GM21786 (cell line): Measurements from ENCODE around the gene TTC7B.

Experiments
- ATAC-seq: cut with Tn5 transposase; IDR thresholded peaks from one replicate; pipeline ENCODE4 v1.9.1; 2021; ENCODE audit not compliant: unreplicated experiment

TTC7B gene

DNA sequence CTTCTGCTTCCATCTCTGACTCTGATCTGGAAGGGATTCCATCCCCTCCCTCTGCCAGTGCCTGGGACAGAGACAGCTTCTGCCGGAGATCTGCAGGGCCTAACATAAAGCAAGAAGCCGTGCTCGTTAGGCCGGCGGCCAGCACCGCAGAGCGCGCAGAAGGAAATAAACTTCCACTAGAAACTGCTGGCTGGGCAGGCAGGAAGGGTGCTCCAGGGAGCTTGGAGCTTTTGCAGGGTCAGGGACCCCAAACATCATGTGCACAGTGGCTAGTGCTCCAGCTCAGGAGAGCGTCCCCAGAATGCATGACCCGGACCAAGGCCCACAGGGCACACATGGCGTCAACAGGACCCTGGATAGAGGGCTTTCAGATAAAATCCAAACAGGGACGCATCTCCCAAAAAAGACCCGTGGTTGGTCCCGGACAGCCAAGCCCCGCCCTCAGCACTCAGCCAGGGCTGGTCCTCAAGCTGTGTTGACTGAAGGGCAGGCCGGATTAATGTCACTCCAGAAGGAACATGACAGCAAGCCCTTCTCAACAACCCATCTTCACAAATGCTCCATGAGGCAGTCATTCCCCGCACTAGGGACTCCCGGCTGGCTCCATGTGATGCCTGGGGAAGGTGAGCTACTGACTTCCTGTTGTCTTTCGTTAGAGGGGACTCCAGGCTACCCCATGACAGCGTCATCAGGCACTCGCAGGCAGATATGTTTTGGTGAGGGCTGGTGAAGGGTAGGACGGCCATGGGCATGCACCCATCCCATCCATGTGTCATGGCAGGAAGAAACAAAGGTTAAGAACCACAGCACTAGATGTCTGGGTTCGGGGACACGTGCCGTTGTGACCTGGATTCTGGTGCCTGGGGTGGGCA lies 297.9 kb downstream of the TTC7B start:
- no peak for ATAC-seq

DNA sequence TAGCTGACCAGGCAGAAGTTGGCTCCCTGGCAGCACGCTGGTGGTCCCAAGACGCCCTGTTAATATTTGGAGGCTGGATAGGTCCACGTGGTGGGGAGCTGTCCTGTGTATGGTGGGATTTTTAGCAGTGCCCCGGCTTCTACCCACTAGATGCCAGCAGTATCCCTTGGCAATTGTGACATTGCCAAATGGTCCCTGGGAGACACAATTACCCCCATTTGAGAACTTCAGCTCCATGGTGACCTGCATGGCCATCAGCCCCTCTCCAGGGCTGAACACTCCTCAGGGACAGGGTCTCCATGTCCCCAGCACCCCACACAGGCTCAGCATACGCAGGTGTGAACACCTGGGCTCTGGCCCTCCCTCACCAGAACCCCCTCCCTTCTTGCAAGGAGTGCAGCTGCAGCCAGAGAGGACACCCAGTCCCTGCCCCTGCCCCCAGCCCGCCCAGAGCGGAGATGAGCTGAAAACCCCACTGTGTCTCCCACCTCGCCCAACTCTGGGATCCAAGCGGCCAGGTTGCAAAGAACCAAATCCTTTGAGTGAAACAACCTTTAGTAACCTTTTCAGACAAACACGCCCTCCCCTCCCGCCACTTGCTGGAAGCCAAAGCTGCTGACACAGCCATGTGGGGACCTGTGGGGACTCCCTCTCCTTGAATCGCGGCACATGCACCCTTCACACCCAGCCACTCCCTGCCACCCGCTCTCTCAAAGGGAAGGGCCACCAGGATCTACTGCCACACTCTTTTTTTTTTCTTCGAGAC lies 299.0 kb downstream of the TTC7B start:
- no peak for ATAC-seq

DNA sequence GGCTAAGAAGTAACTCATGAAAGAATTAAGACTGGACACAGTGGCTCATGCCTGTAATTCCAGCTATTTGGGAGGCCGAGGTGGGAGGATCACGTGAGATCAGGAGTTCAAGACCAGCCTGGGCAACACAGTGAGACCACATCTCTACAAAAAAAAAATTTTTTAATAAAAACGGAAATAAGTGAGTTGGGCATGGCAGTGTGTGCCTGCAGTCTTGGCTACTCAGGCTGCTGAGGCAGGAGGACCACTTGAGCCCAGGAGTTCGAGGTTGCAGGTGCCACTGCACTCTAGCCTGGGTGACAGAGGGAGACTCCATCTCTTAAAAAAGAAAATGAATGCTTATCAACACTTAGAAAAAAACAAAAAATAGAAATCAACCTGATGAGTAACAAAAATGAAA lies 301.7 kb downstream of the TTC7B start:
- no peak for ATAC-seq

DNA sequence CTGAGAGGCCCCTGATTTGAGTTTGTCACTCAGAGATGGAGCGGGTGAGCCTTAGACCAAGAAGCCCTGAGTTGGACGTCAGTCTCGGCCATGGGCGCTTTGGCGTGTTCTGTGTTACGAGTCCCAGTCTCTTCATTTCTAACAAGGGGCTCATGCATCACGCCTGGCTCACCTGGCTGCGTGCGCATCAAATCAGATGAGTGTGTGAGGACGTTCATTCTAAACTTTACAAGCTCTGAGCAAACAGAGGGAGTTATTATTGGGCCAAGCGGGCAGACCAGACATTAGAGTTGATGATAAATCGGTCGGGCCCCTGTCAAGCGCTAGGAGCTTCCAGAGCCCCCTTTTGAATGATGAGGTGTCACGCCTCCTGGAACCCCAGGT lies 302.2 kb downstream of the TTC7B start:
- ATAC-seq = no peak

DNA sequence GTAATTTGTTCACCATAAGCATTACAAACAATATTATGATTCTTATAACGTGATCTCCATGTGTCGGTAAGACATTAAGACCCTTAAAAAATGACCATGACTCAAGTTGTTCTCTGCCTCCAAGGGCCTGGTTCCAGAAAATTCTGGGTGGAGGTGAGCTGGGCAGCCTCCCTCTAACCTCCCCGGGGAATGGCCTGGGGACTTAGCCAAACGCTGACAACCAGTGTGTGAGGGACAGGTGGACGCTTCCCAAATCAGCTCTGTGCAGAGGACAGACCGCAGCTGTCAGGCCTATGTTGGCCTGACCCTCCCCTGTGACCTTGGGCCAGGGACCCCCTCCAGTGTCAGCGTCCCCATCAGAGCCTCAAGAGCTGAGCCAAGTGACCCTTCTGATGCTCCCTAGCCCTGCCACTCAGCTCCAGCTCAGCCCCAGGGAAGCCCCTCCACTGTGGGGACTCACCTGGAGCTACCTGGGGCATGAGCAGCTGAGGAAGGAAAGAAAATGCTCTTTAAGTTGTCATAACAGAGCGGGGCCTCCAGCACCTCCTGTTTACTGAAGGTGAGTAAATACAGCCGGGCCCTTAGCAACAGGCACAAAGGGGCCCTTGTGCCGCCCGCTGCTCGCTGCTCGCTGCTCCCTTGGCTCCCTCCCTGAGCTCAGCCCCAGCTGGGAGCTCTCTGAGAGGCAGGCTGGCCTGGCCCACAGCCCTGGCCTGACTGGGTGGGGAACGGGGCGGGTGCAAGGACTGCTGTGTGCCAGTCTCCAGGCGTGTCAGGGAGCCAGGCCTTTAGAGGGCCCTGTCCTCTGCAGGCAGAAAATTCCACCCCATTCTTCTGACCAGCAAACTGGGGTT lies 302.8 kb downstream of the TTC7B start:
- no peak for ATAC-seq

DNA sequence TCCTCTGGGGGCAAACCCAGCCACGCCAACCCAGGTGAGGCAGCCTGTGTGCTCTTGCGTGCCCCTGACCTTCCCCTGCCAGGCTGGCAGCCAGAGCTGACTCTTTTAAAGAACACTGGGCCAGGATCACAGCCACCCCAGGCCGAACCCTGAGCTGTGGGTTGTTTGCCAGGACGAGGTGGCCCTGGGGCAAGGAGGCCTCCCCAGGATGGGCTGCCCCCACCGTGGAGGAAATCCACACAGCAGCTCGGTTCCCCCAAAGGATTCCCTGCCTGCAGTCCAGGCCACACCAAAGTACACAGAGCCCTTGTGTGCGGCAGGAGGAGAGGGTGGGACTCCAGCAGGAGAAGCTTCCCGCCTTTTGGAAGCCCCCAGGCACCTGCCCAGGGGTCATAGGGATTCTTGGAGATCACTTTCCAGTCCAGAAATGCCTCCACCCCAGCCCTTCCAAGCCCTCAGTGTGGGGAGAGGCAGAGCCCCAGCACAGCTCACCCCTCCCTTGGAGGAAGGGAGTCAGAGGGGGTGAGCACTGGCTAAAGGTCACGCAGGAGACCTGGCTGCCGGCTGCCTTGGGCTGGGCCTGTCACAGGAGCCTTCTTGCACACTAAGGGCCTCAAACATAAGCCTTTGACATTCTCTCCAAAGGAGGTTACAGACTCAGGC lies 303.8 kb downstream of the TTC7B start:
- ATAC-seq = no peak

DNA sequence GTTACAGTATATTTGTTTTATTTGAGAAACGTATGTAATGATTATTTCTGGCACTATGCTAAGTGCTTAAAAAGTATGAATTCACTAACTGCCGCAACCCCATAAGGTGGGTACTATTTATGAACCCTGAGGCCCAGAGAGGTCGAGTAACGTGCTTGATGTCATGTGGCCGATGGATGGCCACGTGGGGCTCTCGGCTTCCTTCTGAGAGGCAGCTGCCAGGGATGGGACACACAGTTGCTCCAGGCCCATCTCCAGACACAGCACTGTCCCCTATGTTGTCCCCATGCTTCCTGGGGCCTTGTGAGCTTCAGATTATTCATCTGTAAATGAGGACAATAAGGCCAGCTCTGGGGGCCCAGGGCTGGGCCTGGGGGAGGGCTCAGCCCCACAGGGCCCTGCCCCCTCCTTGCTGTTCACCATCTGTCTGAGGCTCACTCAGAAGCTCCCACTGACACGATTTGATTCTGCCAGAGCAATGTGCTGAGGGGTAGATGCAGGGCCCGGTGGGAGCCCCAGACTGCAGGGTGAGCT lies 304.4 kb downstream of the TTC7B start:
- ATAC-seq = no peak

DNA sequence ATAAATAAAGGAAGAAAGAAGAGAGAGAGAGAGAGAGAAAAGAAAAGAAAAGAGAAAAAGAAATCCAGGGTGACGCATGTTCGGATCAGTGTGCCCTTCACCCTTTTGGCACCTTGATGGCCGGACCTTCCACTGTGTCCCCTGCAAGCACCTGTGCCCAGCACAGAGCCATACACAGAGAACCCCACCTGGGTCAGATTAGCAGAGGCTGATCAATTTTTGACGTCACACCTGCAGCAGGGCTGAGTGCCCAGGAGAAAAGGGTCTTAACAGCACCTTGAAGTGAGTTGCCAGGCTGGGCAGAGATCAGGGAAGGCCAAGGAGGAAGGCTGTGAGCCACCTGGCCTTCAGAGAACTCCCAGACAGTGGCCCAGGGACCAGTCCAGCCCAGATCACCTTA lies 305.0 kb downstream of the TTC7B start:
- no peak for ATAC-seq

DNA sequence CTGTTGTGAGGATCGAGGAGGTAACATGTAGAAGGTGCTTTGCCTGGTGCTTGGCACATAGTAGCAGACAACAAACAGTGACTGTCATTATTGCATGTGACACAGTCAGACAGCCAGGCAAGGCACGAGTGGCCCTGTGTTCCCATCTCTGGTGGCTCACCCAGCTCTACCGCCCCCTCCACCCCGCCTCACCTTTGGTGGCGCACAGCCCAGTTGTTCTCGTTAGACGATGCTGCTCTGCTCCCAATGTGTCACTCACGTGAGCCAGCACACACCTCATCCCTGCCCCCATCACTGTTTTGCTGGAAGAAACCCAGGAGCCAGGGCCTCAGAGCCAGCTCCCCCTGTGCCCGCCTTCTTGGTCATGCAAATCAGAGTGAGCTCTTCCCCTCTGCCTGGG lies 306.1 kb downstream of the TTC7B start:
- no peak for ATAC-seq

DNA sequence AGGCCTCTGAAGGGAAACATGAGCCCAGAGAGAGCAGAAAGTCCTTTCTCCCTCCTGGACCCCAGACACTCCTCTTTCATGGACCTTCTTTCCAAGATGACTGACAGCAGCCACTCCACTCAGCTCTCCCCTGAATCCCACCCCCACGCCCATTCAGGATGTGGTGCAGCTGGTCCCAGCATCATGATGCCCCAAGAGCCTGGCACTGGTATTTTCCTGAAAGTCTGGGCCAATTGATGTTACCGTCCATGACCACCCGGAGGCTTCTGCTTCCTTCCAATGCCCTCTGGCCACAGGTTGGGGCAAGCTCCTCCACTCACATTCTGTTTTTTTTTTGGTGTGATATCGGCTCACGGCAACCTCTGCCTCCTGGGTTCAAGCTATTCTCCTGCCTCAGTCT lies 306.8 kb downstream of the TTC7B start:
- no peak for ATAC-seq

DNA sequence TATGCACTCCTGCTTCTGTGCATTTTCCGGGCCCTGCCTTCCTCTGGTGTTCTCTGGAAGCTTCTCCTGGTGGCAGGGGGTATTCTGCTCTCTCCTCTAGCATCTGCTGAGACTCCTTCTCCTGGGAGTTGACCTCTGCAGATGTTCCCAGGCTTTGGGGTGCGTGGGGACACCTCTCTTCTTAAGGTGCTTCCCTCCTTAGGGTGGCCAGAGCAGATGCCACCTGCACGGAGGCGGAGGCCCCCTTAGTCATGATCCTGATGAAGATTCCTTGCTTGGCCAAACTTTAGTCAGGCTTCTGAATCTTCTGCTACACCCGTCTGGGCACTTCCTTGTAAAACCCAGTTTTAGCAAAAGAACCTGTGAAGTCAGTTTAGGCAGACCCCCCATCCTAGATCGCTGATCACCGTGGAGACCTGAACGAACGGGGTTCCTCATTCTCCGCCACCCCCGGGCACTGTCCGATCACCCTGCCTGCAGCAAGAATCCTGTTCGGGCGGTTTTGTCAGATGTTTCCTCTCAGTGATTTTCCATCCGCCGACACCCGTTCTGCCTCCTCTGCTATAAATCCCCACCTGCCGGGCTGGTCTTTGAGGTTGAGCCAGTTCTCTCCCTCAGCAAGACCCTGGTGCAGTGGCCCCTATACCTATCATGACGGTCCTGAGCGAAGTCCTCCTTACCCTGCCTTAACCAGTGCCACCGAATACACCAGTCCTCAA lies 307.5 kb downstream of the TTC7B start:
- ATAC-seq = no peak

DNA sequence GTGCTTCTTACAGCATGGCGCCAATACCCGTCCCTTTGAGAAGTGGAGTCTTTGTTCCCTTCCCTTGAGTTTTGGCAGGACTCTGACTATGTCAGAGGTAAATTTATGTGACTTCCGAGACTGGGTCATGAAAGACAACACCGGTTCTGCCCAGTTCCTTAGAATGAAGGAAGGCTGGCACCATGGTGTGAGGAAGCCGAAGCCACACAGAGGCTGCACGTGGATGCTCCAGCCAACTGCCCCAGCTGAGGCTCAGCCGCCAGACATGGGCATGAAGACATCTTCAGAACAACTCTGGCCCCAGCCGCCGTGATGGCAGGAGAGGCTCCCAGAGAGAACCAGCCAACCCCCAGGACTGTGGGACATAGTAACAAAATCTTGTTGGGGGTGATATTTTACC lies 308.2 kb downstream of the TTC7B start:
- ATAC-seq = no peak

DNA sequence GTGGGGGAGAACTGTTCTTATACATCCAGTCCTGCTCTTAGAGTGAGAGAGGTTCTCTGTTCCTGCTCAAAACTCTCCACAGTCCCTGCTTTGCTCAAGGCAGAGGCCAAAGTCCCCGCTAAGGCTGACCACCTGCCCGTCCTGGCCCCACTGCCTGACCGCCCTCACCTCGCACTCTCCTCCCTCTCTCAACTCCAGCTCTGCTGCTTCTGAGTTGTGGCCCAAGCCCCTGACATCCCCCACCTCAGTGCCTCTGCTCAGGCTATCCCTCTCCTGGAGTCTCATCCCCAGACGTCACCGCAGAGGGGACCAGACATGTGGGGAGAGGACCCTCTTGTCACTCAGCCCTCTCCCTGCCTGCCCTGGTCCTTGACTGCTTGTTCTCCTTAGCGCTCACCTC lies 308.8 kb downstream of the TTC7B start:
- no peak for ATAC-seq

DNA sequence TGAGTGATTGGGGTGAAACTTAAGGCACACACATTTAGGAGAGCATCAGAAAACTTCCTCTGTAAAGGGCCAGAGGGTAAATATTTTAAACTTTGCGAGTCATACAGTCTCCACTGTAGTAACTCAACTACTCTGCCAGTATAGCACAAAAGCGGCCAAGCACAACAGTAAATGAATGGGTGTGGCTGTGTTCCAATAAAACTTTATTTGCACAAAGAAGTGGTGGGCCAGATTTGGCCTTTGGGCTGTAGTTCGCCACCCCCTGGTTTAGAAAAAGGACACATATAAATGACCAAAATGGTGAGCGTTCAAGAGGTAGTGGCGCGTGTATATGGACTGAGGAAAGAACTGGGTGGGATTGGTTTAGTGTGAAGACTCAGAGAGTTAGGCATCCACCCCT lies 309.5 kb downstream of the TTC7B start:
- ATAC-seq = no peak

DNA sequence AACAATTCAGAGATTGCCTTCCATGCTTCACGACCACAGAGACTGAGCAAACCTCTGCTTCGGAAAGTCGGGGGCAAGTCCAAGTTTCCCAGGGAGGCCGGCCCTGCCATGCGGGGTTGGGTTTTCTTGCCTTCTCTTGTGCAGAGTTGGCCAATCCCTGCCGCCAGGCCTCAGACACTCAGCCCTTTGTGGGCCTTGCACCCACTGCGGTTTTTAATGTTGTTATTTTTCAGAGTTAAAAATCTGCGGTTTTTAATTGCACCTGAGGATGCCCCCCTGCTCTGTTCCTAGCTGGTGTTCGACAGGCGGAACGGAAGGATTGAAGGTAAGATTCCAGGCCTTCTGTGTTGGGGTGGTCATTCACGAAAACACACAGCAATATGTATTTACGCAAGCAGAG lies 310.7 kb downstream of the TTC7B start:
- no peak for ATAC-seq

DNA sequence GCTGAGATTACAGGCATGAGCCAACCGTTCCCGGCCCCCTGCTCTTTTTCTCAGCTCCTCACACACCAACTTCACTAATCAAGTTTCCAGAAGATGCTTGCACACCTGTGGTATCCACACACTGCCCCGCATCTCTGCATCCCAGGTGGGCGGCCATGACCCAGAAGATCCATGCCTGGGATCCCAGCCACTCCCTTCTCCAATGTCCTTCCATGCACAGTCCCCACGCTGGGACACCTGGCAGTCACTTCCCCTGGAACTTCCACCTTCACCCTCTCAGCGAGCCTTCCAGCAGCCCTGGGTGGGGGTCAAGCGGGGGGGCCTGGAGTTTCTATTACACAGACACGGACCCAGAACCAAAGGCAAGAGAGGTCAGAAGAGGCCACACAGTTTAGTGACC lies 311.6 kb downstream of the TTC7B start:
- no peak for ATAC-seq

DNA sequence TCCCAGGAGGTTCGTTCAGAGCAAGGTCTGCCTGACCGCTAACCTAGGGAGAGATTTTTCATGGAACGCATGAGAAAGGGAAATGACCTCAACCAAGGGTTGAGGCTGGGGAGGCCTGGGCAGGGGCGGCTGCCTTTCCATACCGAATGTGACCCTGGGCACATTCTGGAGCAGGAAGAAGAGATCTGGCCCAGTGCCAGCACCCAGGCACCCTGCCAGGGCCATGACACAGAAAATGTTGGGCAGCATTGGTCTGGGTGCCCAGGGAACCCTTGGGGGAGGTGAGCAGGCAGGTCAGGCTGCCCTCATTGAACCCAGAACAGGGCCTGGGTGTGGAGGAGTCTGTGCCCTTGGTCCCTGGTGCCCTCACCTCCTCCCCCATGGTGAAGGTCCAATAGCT lies 312.6 kb downstream of the TTC7B start:
- no peak for ATAC-seq

DNA sequence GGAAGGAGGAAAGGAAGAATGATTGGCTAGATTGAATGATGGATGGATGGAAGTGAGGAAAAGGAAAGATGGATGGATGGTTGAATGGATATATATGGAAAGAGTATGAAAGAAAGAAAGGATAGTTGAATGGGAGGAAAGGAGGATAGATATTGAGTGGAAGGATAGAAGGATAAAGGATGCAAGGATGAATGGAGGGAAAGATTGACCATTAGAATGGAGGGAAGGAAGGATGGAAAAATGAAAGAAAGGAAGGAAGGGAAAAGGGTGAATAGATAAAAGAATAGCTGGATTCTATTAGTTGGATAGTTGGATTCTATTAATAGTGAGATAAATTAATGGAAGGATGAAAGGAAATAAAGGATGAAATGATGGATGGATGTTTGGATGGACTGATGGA lies 313.5 kb downstream of the TTC7B start:
- ATAC-seq = no peak

DNA sequence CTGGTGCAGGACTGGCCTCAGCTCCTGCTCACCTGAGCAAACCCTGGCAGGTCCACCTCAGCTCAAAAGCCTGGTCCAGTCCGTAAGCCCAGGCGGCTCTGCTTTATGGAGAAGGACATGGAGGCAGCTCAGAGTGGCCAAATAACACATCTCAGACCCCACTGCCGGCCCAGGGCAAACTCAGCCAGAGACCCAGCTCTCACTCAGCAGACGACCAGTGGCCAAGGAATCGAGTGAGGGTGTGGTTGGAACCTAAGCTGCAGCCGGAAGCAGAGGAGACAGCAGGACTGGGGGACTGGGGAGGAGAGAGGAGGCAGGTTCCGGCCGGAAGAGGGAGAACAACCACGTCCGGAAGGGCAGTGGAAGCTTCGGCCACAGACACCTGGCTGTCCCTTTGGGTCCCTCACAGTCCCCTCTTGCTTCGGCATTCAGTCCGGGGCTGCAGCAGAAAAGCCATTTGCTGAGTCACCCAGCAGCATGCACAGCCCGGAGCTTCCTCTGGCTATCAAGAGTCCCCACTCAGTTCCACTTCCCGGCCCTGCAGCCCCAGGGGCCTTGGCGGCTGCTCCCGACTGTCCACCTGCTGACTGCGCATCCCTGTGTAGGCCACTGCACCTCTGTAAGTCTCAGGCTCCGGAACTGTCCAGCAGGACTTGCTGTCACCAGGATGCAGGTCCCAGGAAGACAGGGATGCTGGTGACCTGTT lies 315.4 kb downstream of the TTC7B start:
- no peak for ATAC-seq
